NCI-H748 (cell line): ENCODE data around the gene METTL22.

Experiments used
- DNase-seq: peaks from one replicate; lab custom pipeline; 2025; ENCODE audit not compliant: unreplicated experiment; lab: John Stamatoyannopoulos, UW

METTL22 gene

GRCh38 chr16:8591451-8591850, 30.0 kb upstream of the METTL22 start:
- DNase-seq, result no peak

GRCh38 chr16:8594149-8594666, 27.3 kb upstream of the METTL22 start:
- DNase-seq, result no peak

DNA sequence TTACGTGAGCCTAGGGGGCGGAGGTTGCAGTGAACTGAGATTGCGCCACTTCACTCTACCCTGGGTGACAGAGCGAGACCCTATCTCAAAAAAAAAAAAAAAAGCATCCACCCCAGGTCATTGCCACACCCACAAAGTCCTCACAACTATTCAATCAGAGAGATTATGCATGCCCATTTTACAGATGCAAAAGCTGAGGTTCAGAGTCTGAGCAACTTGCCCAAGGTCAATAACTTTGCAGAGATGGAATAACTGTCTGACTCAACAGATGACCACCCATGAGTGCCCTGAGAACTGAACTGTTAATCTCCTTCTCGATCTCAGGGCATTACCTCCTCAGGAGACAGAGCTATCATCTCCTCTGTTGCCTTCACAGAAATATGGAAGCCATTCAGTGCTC, 25.7 kb upstream of the METTL22 start:
- DNase-seq, result no peak

DNA sequence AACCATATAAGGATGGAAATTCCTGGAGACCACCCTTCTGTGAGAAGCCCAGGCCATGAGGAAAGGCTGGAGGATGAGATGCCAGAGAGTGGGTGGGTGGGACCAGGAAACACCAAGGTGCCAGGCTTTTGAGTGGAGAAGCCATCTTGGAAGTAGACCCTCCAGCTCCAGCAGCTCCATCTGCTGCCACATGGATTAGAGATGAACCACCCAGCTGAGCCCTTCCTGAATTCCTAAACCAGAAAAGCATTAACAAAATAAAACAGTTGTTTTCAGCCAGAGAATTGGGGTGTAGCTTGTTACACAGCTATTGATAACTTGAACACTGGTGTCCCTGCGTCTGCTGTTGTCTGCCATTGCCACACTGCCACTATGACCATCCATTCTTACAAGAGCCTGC, 24.9 kb upstream of the METTL22 start:
- no peak for DNase-seq

DNA sequence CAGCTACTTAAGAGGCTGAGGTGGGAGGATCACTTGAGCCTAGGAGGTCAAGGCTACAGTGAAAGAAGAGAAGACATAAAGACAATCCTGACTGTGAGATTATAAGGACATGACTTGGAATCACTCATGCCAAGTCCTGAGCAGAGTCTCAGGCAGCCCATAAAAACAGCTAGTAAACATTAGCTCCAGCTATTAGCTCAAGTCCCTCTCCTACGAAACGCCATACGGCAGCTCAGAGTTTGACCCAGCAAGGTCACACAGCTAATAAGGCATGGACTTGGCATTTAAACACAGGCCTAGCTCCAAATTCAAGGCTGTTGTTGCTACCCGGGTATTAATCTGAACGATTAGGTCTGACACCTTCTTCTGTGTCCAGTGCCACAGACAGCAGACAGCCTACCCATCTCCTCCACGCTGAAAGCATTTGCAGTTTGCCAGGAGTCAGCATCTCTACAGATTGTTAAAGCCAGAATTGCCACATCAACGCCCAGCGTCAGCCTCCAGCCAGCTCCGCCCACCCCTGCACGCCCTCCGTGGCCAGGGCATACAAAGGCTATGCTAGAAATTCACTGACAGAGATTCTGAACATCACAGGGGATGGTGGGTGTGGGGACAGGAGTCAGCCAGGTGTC, 21.2 kb upstream of the METTL22 start:
- DNase-seq, result no peak

DNA sequence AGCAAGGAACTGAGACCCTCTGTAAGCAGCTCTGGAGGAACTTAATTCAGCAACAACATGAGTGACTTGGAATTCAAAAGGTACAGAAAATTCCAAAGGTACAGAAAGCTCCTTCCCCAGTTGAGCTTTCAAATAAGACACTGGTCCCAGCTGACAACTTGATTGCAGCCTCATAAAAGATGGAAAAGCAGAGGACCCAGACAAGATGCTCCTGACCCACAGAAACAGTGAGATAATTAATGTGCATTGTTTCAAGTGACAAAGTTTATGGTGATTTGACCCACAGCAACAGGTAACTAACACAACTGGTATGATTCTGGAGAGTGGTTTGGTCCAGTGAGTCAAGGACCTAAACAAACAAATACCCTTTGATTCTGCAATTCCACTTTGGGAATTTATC, 15.9 kb upstream of the METTL22 start:
- no peak for DNase-seq

- no peak for DNase-seq
Observed at GRCh38 chr16:8607214-8607613, 14.3 kb upstream of the METTL22 start.

GRCh38 chr16:8611122-8611521, 10.4 kb upstream of the METTL22 start:
- no peak for DNase-seq

DNA sequence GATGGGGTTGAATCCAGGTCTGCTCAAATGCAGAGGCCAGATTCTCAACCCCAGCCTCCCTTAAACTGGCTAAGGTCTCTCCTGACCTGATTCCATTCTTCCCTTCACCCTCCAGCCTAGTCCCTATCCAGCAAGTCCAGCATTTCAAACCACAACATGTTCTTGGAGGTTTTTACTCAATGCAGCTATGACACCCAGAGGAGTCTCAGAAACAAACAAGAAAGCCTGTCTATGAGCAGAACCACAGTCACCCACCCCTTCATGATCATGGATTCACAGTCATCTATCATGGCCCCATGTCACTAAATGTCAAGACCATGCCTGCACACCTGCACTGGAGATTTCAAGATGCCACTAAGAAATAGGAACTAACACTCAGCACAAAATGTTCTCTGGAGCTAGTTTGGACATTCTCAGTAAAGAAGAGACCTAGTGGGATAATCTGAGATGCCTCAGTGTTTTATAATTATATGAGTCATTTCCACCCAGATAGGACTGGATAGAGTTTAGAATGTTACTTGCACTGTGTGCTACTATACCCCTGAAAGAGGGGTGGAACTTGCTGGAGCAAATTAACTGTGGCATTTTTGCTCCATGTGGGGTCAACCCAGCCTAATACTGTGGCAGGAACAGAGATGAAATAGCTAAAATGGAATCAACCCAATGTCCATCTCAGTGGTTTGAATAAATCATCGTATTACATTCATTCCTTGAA, 9.5 kb upstream of the METTL22 start:
- no peak for DNase-seq

DNA sequence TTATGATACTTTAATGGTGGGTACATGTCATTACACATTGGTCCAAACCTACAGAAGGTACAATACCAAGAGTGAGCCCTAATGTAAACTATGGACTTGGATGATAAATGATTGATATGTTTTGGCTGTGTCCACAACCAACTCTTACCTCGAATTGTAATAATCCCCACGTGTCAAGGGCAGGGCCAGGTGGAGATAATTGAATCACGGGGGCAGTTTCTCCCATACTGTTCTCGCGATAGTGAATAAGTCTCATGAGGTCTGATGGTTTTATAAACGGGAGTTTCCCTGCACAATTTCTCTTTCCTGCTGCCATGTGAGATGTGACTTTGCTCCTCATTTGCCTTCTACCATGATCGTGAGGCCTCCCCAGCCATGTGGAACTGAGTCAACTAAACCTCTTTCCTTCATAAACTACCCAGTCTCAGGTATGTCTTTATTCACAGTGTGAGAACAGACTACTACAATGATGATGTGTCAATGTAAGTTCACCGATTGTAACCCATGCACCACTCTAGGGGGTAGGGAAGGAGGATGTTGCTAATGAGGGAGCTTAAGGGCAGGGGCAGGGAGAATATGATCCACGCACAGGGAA, 7.0 kb upstream of the METTL22 start:
- no peak for DNase-seq

DNA sequence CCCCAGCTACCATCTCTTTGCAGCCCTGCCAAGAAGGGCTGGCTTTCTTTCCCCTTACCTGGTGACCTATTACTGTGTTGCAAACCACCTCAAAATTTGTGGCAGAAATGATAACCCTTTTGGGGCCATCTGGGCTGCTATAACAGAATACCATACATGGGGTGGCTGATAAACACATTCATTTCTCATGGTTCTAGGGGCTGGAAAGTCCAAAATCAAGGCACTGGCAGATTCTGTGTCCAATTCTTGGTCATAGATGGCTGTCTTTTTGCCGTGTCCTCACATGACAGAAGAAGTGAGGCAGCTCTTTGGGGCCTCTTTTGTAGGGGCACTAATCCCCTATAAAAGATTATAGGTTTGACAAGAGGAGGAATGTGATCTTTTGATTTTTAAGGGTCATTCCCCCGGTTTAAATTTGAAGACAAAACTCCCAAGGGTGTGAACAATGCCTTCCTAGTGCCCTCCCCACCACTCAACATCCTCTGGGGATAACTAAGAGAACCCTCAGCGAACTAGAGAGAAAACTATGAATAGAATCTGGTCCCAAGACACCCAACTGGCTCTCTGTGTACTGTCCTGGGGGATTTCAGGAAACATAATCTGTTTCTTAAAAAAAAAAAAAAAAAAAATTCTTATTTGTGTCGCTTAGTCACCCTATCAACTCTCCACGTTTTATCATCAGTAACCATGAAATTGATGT, 1.7 kb upstream of the METTL22 start:
- DNase-seq, result no peak

GRCh38 chr16:8620535-8620934, 963 bp upstream of the METTL22 start:
- DNase-seq, result no peak

- no peak for DNase-seq
Observed at GRCh38 chr16:8621222-8621571, 301 bp upstream of the METTL22 start.

DNA sequence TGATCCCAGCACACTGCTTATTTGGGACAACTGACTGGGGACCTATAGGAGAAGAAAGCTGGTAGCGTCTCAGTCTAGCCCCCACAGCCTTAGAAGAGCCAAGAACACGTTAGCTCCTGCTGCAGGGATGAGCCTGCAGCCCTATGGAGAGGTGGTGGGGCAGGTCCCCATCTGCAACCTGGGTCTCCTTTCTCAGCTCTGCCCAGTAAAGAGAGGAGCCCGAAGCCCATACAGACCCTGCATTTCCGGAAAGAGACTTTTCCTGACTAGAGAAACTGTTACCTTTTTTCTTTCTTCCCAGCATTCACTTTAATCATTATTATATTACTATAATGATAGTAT, 788 bp downstream of the METTL22 start:
- DNase-seq, result no peak

GRCh38 chr16:8623634-8624033, 2.1 kb downstream of the METTL22 start:
- no peak for DNase-seq

DNA sequence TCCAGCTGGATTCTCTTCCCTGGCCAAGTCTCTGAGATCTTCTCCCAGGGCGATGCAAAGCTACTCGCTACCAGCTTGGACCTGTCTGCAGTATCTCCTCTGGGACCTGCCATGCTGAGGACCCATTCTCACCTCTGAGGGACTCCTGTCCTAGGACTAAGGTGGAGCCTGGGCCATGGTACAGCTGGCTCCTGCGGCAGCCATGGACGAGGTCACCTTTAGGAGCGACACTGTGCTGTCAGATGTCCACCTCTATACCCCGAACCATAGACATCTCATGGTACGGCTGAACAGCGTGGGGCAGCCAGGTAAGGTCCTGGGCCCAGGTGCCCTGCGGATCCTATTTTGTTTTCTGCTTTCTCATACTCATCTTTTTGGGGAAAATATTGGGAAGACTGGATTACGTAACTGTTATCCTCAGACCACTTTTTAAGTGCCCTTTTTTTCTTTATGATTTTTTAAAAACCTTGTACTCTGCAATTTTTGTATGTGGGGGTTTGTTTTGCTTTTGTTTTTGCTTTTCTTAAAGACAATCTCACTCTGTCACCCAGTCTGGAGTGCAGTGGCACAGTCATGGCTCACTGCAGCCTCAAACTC, 4.1 kb downstream of the METTL22 start:
- DNase-seq, result no peak

- no peak for DNase-seq
Observed at GRCh38 chr16:8626946-8627345, 5.4 kb downstream of the METTL22 start.

GRCh38 chr16:8627456-8627855, 6.0 kb downstream of the METTL22 start:
- no peak for DNase-seq

- DNase-seq, result no peak
Observed at GRCh38 chr16:8628981-8629725, 7.7 kb downstream of the METTL22 start.

- no peak for DNase-seq
Observed at GRCh38 chr16:8630255-8630953, 8.9 kb downstream of the METTL22 start.
